ENCODE results near the gene PLLP.

PLLP gene

DNA sequence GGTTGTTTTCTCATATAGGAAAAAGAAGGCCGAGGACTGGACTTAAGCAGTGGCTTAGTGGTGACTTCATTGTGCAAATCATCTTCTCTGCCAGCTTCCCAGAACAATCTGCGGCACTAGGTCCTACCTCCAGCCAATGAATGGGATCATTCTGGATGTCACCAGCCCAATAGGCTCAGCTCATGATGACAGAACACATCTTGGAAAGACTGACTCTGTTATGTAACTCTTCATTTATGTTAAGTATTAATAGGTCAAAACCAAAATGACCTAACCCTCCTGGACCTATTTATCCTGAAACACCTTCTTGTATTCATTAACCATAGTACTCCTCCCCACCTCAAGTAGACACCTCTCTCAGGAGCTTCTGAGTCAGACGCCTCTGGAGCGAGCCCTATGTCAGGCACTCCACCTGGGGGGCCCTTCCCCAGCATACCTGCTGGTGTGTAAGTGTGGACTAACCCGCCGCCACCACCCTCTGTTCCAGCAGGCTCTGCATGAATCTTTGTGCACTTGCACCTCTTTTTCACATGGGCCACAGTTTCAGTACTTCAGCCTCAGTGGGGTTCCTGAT is 32.2 kb downstream of the PLLP start:
- DNase-seq = no peak

DNA sequence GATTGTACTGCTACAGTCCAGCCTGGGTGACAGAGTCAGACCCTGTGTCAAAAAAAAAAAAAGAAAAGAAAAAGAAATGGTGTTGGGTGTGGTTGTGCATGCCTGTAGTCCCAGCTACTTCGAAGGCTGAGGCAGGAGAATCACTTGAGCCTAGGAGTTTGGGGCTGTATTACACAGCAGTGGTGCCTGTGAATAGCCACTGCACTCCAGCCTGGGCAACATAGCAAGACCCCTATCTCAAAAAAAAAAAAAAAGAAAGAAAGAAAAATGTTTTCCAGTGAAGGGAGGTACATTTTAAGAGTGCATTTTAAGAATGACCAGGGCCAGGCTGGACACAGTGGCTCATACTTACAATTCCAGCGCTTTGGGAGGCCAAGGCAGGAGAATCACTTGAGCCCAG is 33.1 kb downstream of the PLLP start:
- no peak for DNase-seq

DNA sequence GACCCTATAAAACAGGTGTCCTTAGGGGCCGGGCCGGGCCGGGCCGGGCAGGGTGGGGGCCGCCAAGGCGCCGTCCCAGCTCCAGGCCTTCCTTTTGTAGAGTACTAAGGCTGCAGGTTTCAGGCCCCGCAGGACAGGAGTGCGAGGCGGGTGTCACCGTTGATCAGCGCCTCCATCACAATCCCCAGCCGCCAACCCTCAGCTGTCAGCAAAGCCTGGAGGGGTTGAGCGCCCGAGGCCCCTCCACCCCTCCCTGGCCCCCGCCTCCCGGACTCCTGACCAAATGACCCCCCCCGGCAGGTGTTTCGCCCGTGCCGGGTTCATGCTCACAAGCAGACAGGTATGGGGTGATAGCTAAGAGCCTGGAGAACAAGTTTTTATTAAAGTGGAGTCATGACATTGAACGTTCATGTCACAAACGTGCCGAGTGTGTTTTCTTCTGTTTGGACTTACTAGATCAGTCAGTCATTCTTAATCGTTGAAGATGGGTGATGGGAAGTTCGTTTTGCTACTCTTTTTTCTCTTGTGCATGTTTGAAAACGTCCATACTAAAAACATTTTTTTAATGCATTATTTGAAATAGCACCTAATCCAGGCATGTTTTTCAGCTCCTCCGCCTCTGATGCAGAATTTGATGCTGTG is 38.9 kb downstream of the PLLP start:
- DNase-seq = no peak

DNA sequence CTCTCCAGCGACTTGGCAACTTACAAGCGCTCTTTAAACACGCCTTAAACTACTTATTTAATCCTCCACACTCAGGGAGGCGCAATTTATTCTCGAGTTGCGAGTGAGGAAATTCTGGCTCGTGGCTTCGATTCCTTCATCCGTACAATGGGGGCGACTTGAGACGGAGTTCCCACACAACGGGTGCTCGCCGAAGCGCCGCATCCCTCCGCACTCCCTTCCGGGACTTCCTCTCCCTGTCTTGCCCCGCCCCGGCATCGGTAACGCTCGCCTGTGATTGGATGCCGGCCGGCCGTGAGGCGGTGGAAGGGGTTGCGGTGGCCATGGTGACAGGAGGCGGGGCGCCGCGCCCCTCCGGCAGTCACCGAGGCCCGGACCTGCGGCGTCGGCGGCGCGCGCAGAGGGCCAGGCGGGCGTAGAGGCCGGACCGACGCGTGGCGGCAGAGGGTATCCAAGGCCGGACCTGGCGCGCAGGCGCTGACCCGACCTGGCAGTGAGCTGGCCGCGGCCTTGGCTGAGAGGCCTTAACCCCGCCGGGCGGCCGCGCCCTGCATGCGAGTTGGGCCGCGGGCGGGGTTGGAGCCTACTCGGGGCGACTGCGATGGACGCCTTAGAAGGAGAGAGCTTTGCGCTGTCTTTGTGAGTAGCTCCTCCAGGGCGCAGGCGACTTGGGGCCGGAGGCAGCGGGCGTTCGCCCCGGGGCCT is 39.6 kb downstream of the PLLP start, which contains the start of gene ARL2BP:
ARL2BP (plus strand) TSS at position 493 of the 705 bp plus-strand sequence; CDS start at position 602, 109 bp downstream.
- DNase-seq = peak; percentile 99

DNA sequence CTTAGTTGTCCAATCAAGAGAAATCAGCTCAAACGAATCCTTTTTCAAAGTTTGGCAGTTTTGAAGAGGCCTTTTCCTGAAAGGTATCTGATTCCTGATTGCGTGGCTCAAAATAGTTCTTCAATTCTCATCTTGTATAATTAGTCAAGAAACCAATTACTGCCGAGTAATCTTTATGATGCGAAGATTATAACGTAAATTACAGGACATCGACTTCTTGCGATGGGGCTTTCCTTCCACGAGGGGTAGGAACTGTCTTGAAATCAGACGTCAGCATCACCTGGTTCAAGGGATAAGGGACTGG is 40.1 kb downstream of the PLLP start:
- no peak for DNase-seq

DNA sequence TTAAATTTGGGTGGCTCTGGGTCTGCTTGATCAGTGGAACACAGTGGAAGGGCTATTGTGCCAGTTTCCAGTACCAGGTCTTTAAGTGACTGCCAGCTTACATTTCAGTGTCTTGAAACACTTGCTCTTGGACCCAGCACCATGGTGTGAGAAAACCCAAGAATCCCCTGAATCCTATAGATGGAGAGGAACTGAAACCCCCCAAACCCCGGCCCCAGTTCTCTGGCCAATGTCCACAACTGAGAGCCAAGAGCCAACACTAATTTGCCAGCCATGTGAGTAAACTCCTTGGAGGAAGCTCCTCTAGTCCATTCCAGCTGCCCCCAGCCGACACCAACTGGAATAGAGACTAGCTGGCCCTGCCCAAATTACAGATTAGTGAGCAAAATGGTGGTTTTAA is 41.8 kb downstream of the PLLP start:
- DNase-seq = no peak

DNA sequence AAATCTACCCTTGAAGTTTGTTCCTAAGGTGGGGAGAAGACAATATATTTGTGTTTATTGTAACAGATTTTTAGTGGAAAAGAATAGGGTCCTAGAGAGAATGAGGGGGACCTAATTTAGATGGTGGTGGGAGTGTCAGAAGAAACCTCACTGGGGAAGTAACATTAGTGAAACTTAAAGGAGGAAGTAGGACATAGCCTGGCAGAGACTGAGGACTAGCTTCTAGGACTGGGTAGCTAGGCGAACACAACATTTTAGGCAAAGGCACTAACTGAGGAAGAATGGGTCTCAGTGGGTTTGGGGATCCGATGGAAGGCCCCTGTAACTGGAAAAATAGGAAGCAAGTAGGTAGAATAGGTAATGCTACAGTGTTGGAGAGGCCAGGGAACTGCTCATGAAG is 43.6 kb downstream of the PLLP start:
- no peak for DNase-seq

DNA sequence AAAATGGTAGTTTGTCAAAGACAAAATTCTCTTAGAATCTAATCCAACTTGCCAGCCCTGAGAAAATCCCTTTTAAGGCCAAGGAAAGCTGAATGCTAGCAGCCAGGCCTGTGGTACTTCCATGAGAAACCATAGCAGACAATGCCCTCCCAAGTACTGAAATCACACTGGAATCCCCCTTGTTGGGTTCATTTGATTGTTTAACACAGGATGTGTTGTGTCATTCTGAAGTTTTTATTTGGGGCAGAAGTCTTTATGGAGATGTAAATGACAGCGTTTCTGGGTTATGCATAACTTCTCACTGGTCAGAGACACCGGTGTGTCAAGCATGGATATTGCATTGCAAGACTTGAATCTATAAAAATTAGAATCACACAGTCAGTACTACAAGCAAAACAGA is 45.4 kb downstream of the PLLP start:
- DNase-seq = no peak

DNA sequence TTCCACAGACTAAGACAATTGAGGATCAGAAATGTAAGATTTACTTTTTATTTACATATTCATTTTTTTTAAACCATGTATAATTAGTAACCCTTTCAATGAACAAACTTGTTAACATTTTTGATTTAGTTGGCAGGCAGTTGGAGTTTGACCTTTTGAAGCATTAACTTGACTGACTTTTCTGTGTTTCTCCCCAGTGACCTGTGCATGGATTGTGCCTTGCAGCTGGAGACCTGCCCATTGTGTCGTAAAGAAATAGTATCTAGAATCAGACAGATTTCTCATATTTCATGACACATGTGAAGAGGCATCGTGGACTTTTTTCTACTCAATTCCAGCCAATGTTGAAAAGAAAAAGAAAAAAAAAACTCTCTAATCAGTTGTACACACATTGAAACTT is 45.8 kb downstream of the PLLP start:
- no peak for DNase-seq

DNA sequence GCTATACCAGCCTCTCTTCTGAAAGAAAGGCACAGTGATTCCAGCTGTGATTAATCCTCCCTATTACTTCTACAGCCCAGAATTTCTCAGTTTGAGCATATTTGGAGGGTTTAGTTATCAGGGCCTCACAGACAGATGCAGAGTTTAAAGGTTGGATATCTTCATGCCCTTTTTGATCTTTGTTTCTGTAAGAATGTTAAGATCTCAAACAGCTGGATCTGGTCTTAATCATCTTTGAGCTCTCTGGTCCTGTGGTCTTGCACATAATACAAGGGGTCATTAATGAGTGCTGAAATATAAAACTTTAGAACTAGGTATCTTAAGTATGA is 48.5 kb downstream of the PLLP start:
- no peak for DNase-seq

DNA sequence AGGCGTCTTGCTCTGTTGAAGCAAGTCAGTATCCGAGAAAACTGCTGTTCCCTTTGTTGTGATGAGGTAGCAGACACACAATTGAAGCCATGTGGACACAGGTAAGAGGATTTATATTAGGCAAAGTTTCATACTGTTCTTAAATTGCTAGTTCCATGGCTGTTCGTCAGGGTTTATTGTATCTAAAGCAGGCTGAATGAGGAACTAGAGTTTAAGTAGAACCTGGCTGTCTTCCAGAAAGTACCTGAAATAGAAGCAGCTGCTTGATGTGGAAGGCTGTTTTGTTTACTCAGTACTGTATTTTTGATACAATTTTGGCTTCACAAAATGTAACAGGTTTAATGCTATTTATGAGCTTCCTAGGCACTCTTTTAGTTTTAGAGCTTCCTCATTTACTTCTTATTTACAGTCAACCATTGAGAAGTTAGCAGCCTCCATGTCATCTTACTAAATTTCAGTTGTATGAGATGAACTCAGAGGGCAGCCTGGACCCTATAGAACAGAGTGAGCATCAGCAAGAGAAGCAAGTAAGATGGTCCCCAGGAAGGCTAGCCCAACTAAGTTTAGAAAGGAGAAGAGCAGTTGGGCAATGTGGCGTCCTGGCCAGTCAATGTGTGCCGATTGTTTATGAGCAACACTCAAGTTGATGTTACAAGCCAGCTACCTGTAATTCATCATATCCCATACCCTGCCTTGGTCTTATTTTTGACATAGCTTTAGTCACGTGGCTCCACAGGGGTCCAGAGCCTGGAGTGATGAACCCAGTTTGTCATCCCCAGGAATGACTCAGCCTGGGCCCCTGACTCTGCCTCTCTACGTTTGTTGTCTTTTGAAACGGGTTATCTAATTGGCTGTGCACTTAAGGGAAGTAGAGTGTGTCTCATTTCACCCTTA is 49.1 kb downstream of the PLLP start:
- DNase-seq = no peak

DNA sequence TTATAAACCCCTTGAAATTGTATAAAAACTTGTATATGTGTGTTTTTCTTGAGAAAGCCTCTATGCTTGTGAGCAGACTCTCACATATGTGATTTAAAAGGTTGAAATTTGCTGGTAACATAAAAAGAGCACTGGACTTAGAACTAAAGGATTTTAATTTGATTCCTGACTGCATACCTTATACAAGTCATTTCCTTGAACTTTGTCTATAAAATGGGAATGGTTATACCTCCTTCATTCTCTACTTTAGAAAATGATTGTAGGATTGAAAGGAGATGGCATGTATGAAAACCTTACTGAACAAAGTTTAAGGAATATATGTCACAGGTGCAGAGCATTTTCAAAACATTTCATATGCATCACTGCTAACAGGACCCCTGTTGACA is 49.8 kb downstream of the PLLP start:
- no peak for DNase-seq

DNA sequence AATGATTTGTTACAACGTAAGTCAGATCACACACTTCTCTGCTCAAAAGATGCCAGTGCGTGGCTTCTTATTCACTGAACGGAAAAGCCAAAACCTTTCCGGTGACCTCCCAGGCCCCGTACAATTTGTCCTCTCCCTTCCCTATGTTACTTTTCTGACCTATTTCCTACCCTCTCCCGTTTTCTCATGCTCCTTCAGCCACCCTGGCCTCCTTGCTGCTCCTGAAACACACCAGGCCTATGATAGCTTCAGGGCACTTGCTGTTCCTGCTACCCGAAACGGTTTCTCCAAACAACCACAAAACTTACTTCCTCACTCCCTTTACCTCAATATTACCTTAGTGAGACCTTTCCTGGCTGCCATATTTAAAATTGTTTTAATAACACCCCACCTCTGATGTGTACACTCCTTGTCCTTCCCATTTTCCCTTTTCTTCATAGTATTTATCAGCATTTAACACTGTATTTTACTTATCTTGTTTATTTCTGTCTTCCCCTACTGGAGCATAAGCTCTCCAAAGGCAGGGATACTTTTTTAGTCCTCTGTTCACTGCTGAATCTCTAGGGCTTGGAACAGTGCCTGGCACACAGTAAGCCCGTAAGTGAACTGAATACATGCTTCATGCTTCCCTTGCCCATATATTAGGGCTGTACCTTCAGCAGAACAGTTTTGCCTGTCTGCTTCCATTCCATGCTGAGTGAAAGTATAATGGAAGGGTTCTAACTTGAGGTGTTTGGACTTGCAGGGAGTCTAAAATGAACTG is 50.3 kb downstream of the PLLP start:
- DNase-seq = no peak

DNA sequence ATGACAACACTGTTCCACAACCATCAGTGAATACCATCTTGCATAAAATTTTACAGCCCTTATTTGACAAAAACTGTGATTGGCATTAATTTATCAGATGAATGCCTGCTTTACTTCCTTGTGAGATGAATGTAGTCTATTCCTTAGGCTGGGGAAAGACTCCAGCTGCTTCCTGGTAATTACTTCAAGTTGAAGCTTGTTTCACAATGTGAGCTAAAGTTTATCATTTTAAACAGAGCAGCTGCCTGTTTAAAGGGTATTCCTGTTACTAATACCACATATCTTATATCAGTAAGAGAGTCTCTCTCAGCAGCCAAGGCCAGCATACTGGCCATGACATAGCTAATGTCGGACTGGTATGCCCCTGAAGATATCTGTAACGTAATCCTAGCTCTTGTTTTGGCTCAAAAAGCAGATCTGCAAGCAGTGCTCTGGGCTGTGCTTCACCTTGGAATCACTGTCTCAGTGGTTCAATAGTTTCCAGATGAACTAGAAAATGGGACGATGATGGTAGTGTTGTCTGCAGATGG is 52.6 kb downstream of the PLLP start:
- no peak for DNase-seq

DNA sequence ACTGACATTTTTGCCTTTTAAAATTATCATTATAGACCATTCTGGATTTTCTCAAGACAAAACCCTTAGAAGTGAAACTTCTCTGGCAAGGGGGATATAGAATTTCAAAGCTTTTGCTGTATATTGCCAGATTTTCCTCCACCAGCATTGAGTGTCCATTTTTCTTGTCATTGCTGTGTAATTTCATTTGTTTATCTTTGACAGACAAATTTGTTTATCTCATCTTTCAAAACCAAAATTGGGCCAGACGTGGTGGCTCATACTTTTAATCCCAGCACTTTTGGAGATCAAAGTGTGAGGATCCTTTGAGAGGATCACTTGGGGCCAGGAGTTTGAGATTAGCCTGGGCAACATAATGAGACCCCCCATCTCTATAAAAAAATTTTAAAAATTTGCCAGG is 55.4 kb downstream of the PLLP start:
- DNase-seq = no peak

DNA sequence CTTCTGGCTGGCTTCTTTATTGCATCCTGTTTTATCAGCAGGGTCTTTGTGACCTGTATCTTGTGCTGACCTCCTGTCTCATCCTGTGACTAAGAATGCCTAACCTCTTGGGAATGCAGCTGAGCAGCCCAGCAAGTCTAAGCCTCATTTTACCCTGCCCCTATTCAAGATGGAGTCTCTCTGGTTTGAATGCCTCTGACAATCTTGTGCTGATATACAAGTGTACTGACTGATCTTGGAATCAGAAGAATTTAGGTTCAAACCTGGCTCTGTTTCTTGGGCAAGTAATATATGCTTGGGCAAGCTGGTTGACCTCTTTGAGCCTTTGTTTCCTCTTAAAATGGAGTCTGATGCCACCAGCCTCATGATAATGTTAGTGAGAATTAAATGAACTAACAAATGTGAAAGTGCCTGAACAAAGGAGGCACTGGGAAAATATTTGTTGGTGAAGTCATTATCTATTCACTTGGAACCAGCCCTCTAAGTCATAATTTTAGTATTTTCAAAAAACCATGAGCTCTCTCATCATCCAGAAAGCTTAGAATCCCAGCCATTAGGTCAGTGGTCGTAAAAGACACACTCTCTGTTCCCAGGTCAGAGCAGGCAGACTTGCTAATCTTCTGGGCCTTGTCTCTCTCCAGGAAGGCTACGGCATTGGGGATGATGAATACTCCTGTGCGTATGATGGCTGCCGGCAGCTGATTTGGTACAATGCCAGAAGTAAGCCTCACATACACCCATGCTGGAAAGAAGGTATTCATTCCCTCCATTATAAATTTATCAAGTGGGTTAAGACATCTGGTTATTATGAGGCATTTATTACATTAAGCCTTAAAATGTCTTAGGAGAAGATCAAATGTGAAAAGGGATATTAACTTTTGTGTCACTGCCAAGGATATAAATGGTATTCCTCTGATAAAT is 57.5 kb downstream of the PLLP start:
- no peak for DNase-seq

DNA sequence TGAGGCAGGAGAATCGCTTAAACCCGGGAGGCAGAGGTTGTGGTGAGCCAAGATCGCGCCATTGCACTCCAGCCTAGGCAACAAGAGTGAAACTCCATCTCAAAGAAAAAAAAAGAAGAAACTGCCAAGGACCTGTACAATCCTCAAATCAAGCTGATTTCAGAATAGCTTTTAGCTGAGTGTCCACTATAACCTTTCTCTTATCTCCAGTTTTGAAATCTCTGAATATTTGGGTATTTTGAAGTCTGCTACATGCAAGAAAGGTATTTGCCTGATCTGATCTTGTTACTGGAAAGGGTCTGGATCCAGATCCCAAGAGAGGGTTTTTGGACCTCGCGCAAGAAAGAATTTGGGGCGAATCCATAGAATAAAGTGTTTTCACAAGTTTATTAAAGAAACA is 58.5 kb downstream of the PLLP start:
- DNase-seq = no peak

DNA sequence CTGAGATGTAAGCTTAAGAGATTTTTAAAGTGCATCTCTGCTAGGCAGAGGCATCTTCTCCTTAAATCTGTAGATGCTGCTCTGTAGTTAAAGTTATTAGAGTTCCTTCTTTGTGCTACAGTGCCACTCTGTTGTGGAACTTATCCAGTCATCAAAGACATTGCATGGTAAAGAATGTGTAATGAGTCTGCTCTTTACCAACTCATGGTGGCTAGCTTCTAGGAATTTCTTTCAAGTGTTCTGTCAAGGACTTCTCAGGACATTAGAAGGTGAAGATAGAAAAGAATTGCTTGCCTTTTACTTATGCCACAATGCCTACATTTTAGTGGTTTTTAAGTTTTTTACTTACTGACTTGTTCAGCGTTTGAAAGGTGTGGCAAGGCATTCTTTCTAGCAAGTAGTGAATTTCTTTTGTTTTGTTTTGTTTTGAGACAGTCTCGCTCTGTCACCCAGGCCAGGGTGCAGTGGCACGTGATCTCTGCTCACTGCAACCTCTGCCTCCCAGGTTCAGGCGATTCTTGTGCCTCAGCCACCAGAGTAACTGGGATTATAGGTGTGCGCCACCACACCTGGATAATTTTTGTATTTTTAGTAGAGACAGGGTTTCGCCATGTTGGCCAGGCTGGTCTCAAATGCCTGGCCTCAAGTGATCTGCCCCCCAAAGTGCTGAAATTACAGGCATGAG is 59.7 kb downstream of the PLLP start:
- no peak for DNase-seq

DNA sequence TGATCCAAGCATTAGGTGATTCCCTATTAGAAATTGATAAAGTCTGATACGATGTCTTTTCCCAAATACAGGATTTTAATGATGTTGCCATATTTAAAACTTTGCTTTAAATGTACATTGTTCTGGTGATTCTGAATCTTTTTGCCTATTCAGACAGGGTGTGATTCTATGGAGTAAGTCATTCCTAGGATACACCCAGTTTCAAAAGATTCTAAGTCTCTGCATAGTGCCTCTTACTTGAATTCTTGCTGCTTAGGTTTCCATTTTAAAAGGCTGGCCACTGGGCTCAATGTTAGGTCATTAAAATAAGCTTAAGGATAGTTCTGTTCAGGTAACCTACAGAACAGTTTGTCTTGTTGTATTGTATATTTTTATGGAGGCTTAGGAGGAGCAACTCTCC is 61.4 kb downstream of the PLLP start:
- DNase-seq = no peak

DNA sequence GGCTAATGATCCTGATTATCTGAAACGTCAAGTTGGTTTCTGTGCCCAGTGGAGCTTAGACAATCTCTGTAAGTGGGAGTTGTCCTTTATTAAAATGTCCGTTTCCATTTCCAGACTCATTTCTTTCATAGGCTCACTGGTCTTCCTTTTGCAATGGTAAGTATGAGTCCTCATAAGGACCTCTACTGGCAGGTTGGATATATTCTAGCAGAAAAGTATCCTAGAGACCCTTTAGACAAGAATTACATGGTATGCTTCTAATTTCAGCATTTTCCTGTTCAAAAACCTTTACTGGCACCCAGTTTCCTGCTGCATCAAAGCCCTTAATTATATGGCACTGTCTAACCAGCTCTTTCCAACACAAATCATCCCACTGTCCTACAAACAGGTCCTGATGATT is 67.5 kb downstream of the PLLP start:
- no peak for DNase-seq

DNA sequence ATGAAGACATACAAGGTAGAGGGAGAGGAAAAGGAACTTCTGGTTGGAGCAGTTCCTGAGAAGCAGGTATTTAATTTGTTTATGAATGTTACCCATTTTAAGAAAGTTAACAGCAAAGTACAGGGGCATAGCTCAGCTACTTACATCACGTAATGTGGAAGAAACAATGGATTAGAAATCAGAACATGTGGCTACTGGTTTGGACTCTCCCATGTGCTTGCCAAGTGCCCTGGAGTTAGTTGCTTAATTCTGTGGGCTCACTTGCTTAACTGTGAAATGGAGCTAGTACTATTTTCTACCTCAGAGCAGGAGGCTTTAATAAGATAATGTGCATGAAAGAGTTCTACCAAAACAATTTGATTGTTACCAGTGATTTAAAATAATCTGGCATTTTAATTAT is 71.0 kb downstream of the PLLP start:
- DNase-seq = no peak
